GM19395 (cell line): Measurements from ENCODE around the gene LOXL1.

Experiments
- ATAC-seq: cut with Tn5 transposase; IDR thresholded peaks from one replicate; pipeline ENCODE4 v1.9.1; 2021; ENCODE audit warnings: mild to moderate bottlenecking, moderate library complexity; ENCODE audit not compliant: unreplicated experiment

The LOXL1 gene

GRCh38 chr15:73926219-73927002 lies at the start of gene LOXL1:
LOXL1 (plus strand) TSS chr15:73926462; CDS start chr15:73926784, 322 bp downstream.
- no peak for ATAC-seq

- ATAC-seq: no peak
Observed at GRCh38 chr15:73879426-73879825, 46.8 kb upstream of the LOXL1 start.

- no peak for ATAC-seq
Observed at GRCh38 chr15:73881579-73882320, 44.5 kb upstream of the LOXL1 start.

GRCh38 chr15:73882761-73883419 lies 43.4 kb upstream of the LOXL1 start:
- no peak for ATAC-seq

GRCh38 chr15:73884159-73884558 lies 42.1 kb upstream of the LOXL1 start:
- ATAC-seq: no peak

GRCh38 chr15:73885954-73886700 lies 40.1 kb upstream of the LOXL1 start:
- ATAC-seq: no peak

GRCh38 chr15:73886717-73887345 lies 39.4 kb upstream of the LOXL1 start:
- no peak for ATAC-seq

- no peak for ATAC-seq
Observed at GRCh38 chr15:73887481-73887880, 38.8 kb upstream of the LOXL1 start.

GRCh38 chr15:73888224-73889041 lies 37.8 kb upstream of the LOXL1 start:
- ATAC-seq: no peak

GRCh38 chr15:73889053-73889761 lies 37.1 kb upstream of the LOXL1 start:
- ATAC-seq: no peak

GRCh38 chr15:73889762-73890124 lies 36.5 kb upstream of the LOXL1 start:
- no peak for ATAC-seq

GRCh38 chr15:73891328-73892315 lies 34.6 kb upstream of the LOXL1 start:
- no peak for ATAC-seq

GRCh38 chr15:73892446-73893226 lies 33.6 kb upstream of the LOXL1 start:
- no peak for ATAC-seq

GRCh38 chr15:73894133-73894814 lies 32.0 kb upstream of the LOXL1 start:
- no peak for ATAC-seq

GRCh38 chr15:73897441-73898261 lies 28.6 kb upstream of the LOXL1 start:
- no peak for ATAC-seq
